Right renal cortex interstitium (tissue), 3 donors: ENCODE results near the gene NUP93. TPM values are rescaled to one million over a fixed set of nuclear protein-coding genes. Genes with fewer than 3 reads are reported as not detected.
A peak's percentile ranks its signal among the peaks of the same experiment; 100 is the strongest.

ENCODE experiments used
- DNase-seq, 3 donors: peaks; one replicate each; pipeline ENCODE4 v3.0.0-alpha.2; 2013; ENCODE audit warnings: low read depth in 3 of 3, low spot score in 2 of 3
- polyA plus RNA-seq, 3 donors: library from polyadenylated mRNA; unstranded; fragments of 120-200 nt; gene quantifications; one replicate each; pipeline ENCODE4 v1.2.1, GENCODE V29; 2013; ENCODE audit not compliant: insufficient read length in 3 of 3

NUP93 gene
- 10 to 100 TPM; 78.0 to 85.4 (median 81.1) TPM for polyA plus RNA-seq

DNA sequence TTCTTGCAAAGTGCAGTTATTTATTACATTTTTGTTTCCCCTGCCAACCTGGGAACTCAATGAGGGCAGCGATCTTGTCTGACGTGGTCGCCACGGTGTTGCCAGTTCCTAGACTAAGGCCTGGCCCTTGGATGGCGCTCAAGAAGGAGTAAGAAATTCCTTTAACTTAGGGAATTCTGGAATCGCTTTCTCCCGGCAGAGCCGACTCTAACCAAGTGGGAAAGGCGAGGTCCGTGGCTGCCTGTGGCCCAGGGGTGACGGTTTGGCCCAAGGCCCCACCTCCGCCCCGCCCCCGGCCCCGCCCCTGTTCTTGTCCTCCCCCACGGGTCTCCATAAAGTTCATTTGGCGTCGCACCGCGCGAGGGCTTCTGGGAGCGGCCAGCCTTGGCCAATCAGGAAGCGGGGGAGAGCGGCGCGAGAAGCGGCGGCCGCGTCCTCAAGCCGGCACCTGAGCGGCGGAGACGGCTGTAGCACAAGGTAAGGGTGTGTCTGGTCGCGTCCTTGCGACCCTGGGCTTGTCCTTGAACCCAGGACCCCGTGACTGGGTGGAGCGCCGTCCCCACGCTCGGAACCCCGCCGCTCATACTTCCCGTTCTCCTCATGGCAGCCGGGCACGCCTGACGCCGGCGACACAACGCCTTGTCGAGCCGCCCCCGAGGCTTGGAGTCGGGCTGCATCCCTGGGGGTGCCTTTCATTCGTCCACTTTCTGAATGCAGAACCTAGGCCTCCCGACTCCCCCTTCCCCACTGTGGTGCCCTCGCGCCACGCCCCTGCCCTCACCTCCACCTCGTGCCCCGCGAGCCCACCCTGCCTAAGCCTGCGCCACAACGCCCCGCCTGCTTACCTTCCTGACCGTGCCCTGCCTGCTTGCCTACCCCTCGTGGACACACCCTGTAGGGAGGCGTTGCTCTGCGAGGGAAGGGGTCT, at the start of gene NUP93:
Gene NUP93 (plus strand): TSS at position 395 of the 928 bp plus-strand sequence. CDS start 18,119 bp downstream, outside the sequence.
- DNase-seq: peak; percentile 62 to 84 (median 83)

DNA sequence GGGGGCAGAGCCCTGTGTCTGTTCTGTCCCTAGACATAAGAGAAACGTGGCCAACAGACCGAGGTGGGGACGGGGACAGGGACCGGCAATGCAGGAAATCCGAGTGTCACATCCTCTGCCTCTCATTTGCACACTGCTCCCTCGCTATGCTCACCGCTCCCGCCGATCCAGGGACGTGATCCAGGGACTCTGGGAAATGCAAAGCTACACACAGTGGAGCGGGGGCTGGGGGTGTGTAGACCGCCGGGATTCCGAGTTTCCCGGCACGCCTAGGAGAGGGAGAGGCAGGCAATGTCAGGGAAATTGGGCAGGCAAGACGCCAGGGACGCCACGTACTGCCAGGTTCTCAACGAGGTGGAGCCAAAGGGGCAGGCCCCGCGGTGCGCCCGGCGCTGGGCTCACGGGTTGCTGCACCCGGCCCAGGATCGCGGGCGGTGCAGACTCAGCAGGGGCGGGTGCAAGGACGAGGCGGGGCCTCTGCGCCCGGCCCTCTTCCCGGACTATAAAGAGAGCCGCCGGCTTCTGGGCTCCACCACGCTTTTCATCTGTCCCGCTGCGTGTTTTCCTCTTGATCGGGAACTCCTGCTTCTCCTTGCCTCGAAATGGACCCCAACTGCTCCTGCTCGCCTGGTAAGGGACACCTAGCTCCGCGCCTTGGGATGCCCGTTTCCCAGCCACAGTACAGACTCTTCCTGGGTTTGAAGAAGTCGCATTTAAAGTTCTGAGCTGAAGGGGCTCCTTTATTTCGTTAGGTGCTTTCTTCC, 47.8 kb upstream of the NUP93 start, which contains the start of gene MT1X:
Gene MT1X (plus strand): TSS at position 532 of the 764 bp plus-strand sequence. CDS start 71 bp downstream, at position 603.
- DNase-seq: peak in 2 of 3 donors; percentile 67 to 75

DNA sequence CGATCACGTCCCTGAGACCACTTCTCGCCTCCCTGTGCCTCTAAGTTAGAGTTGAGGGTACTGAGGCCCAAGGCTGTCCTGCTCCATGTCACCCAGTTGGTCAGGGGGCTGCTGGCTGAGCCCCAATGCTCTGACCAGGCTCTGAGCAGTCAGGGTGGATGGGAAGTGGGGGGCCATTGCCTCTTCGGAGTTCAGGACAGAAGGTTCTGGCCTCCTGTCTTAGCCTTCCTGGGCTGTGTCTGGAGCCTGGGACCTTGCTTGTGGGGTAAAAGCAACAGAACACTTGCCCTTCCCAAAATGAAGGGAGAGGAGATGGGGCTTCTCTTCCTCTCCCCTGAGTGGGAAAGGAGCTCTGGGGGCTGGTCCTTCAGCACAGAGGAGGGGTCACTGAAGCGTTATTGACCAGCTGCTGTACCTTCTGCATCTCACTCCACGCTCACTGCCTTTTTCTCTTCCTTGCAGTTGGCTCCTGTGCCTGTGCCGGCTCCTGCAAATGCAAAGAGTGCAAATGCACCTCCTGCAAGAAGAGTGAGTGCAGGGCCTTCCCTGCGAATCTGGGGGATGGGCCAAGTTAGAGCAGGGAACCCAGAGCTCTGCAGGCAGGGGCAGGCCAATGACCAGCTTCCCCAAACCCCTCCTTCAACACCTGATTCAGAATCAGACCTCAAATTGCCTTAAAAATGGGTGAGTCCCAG, 47.1 kb upstream of the NUP93 start:
- no peak for DNase-seq

DNA sequence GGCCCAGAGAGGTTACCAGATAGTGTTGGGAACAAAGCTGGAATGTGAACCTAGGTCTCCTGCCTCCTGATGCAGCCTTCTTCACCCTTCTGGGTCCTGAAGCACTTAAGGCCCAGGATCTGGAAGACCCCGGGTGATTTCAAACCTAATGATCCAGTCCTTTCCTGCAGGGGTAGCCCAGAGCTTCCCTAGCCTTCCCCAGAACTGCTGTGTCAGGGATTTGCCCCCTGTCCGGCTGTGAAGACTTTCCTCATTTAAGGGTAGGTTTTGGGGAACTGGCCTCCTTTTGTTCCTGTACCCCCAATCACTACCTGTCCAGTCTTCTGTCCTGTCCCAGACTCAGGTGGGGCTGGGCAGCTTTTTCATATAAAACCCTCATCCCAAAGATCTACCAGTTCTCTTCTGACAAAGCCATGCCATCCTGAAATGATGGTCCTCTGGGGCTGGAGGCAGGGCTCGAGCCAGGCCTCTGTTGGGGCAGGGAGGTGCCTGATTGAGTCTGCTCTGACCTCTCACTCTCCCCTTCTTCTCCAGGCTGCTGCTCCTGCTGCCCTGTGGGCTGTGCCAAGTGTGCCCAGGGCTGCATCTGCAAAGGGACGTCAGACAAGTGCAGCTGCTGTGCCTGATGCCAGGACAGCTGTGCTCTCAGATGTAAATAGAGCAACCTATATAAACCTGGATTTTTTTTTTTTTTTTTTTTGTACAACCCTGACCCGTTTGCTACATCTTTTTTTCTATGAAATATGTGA, 46.3 kb upstream of the NUP93 start:
- no peak for DNase-seq

DNA sequence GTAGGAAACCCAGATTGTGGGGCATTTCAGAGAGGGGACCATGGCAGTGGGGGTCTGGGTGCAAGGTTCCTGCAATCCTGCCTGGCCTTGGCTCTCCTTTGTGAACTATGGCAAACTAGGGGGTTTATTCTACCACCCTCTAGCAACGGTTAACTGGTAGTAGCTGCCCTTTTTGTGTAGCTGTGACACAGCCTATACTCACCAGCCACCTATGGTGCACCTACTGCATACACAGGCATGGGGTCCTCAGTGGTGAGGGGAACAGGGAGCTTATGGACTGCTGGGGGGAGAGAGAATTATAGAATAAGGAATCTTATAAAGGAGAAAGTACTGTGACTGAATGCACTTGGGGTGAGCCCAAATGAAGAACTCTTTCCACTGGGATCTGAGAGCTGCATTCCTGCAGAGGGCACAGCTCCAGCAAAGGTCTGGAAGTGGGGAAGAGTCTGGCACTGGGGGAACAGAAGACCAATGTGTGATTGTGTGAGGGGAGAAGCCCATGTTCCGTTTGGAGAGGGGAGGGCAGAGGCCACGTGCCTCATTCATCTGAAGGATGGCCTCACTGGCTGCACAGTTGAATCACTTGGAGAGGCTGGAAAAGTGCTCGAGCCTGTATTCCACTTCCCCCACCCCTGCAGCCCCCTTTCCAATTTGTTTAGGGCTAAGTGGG, 45.5 kb upstream of the NUP93 start:
- no peak for DNase-seq

DNA sequence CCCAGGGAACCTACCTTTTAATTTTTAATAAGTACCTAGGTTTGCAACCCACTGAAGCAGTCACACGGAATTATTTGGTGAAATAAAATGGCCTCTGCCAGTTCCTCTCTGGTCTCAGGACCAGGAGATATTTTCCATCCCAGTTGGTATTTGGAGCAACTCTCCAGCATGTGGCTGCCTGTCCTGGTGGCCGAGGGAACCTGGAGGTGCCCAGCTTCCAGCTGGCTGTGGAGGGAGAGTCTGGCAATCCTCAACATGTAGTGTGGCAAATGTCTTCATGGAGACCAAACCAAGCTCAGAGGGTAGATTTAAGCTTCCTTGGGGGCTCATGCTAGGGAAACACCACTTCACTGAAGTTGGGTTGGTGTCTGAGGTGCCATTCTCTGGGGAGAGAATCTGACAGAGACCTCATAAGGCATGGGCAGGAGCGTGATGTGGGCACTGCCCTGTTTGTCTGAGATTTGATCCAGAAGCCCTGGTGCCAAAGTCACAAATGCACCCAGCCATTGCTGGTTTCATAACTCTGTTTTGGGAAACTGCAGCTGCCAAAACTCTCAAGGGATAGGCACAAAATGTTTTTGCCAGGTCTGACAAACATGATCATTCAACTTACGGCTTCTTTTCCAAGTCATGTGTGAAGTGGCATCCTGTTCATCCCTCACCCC, 44.9 kb upstream of the NUP93 start:
- no peak for DNase-seq

DNA sequence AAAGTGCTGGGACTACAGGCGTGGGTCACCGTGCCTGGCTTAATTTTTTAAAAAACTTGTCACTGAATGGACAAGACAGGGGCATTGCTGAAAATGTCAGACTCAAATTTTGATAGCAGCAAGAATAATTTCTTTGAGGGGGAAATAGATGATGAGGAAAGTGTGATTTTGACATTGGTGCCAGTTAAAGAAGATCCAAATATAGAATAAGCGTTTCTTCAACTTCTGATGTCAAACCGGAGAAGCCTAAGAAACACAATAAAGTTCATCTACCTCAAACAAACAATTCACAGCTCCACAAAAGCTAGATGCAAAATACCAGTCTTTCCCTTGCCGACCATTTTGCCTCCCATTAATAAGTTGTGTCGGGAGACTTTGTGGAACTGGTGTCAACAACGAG, 43.2 kb upstream of the NUP93 start:
- no peak for DNase-seq

DNA sequence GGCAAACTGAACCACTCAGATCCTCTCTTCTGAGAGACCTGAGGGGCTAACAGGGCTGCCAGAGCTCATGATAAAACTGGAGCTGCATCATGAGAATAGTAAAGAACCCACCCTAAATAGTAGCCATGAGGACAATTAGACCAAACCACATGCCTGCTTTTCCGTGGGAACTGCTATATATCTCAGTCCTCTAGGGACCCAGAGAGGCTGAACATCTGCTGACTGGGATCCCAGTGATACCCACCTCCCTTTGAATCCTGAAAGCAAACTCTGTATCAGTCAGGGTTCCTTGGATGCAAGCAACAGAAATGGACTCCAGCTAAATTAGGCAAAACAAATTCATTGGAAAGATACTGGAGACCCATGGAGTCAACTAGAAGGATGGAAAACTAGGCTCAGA, 41.2 kb upstream of the NUP93 start:
- DNase-seq: no peak

DNA sequence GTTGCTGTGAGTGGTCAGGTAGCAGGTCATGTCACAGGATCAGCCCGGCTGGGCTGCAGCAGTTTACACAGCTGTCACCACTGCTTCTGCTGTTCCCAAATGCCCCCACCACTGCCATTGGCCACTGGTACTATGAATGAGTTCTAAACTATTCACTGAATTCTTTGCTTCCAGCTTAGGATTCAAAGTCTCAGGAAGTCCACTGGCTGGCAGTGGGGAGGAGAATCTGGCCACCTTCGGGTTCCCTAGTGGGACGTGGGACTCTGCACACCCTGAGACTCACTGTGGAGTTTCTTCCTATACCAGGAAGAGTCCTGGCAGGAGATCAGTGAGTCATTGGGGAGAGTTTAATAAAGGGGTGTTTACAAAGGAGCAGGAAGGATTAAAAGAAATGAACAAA, 40.8 kb upstream of the NUP93 start:
- DNase-seq: no peak

DNA sequence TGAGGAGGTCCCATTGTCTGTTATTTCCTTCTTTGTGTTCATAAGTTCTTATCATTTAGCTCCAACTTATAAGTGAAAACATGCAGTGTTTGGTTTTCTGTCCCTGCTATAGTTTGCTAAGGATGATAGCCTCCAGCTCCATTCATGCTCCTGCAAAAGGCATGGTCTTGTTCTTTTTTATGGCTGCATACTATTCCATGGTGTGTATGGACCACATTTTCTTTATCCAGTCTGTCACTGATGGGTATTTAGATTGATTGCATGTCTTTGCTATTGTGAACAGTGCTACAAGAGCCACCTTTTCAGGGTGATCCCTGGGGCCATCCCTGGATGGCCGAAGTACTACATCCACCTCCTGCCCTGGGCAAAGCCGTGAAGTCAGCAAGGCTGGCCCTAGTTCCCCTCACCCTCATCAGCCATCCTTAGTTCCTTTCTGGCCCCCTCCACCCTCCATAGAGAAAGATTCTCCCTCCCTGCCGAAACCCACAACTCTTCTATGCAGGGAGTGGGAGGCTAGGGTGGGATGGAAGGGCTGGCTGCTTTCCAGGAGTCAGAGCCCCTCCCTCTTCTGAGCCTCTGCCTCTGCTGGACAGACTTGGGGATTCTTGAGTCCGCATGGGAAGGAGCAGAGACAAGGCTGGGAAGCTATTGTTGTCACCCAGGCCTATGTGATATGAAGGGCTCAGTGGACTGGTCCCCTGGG, 39.4 kb upstream of the NUP93 start:
- no peak for DNase-seq

DNA sequence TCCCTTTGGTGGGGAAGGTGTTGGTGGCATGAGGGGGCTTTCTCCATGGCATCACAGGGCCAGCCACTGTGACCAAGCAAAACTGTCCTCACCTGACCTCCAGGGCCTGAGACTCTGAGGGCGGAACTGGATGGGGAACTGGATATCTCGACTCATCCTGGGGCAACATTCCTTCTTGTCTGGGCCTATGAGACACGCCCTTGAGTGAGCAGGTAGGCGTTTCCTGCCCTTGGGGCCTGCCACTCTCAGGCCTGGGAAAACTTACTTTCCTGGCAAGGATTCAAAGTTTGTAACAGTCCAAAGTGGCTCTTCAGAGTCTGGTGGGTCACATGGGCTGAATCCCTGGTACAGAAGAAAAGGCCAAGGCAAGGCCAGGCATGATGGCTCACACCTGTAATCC, 38.0 kb upstream of the NUP93 start:
- no peak for DNase-seq

DNA sequence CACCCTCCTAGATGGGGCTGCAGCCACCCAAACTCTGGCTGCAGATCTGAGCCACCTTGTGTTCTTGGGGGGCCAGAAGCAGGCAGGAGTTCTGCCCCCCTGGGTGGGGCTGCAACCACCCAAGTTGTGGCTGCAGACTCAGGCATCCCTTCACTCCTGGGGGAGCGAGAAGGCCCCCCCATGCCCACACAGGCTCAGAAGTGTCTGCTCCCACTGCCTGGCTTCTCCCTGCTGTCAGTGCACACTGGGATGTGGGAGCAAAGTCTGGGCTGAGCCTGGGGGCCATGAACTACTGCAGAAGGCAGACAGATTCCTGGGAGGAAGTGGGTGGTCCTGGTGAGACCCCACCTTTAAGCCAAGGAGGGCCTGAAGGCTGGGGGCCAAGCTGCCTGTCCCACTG, 34.7 kb upstream of the NUP93 start:
- DNase-seq: no peak

DNA sequence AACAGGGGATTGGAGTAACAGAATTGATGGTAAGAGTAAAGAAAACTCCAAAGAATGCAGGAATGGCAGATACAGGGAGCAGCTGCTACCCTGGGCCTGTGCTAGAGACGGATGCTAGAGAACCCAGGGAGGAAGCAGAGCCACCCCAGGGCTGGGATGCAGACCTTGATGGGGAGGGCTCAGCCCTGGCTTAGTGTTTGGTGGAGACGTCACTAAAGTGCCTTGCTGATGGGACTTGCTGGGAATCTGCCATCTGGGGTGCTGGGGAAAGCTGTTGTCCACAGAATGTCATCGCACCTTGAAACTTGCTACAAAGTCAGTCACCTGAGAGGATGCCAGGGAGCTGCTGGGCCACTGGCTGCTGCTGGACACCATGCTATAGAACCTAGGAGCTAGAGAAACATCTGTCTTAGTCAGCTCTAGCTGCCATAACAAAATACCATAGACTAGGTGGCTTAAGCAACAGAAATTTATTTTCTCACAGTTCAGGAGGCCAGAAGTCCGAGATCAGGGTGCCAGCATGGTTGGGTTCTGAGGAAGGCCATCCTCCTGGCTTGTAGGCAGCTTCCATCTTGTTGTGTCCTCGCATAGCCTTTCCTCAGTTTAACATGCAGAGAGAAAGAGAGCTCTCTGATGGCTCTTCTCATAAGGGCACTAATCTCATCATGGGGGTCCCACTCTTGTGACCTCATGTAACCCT, 32.3 kb upstream of the NUP93 start:
- no peak for DNase-seq

DNA sequence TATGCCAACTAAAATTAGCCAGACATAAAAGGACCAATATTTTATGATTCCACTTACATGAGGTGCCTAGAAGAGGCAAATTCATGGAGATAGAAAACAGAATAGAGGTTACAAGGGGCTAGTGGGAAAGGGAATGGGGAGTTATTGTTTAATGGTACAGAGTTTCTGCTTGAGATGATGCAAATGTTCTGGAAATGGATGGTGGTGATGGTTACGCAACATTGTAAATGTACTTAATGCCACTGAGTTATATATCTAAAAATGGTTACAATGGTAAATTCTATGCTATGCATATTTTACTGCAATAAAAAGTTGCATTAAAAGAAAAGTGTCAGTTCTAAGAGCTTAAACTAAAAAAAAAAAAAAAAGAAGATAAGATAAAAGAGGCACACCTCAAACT, 29.7 kb upstream of the NUP93 start:
- no peak for DNase-seq

DNA sequence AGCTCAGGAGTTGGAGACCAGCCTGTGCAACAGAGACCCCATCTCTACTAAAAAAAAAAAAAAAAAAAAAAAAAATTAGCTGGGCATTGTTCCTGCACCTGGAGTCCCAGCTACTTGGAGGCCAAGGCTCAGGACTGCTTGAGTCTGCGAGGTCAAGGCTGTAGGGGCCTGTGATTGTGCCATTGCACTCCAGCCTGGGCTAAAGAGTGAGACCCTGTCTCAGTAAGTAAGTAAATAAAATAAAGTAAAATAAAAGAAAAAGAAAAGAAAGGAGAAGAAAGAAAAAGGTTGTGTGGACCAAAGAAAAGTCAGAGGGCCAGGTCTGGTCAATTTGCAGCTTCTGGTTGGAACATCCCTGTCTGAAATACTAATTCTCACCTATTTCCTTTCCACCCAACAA, 29.3 kb upstream of the NUP93 start:
- no peak for DNase-seq

DNA sequence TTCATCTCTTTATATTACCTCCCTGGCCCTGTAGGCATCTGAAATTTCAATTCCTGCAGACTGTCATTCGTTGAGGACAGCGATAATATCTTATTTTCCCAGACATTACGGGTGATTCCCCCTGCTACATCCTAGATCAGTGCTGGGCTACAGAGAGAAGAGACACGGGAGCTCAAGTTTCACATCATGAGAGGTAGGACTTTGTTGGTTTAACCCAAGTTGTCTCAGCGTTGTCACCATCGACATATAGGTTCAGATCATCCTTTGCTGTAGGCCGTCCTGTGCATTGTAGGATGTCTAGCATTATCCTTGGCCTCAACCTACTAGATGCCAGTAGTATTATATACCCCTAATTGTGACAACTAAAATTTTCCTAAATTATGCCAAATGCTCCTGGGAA, 28.4 kb upstream of the NUP93 start:
- no peak for DNase-seq

DNA sequence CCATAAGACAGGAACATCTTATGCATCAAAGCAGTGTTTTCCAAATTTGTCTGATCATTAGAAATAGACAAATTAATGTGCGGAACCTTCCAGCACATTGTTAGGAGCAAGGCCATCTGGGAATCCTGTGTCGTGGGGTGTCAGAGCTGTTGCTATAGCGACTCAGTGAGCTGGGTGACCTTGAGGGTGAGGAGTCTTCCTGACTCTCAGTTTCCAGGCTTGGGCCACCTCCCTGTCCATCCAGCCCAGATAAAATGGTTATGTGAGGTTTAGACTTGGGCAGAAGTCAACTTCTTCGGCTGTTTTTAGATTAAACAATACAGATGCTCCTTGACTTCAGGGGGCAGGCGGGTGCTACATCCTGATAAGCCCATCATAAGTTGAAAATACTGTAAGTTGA, 27.1 kb upstream of the NUP93 start:
- DNase-seq: no peak
